K562 (cell line): ENCODE data around the gene C14orf39. TPM values are rescaled to one million over a fixed set of nuclear protein-coding genes. Genes with fewer than 3 reads are reported as not detected.

Experiments used
- ATAC-seq: fragments of 200-7000 bp; cut with Tn5 transposase; 3 replicates; pipeline ENCODE4 v1.9.1; 2020; ENCODE audit warnings: moderate library complexity
- BruUV-seq: library from RNA; stranded (reverse); fragments of 400-500 nt; replicated peaks from 2 replicates; lab custom pipeline; 2021; lab: Mats Ljungman, UMichigan
- CTCF ChIA-PET: fragments of 300-600 bp; formaldehyde crosslinking; extraction: SDS; loops from one replicate; lab custom pipeline; 2021; ENCODE audit warnings: low intra/inter-chr PET ratio; lab: Yijun Ruan, JAX
- POLR2A ChIA-PET: fragments of 300-600, 350-650 bp; sonication (Branson Sonifier 250); formaldehyde crosslinking; extraction: SDS; loops from one replicate; lab custom pipeline; 2021; ENCODE audit warnings: antibody characterized with exemption, inconsistent platforms; lab: Yijun Ruan, JAX
- DNase-seq, 4 experiments: peaks; one replicate each; pipeline versions ENCODE4 v3.0.0 to v3.0.0-alpha.2; 2011 to 2018; ENCODE audit warnings: low spot score in 3 of 4, mixed read lengths in 3 of 4; ENCODE audit errors: extremely low read depth in 1 of 4
- FAIRE-seq: peaks from 2 replicates; lab custom pipeline; 2011; peaks lifted over from hg19 to GRCh38; lab: Jason Lieb, UNC
- H2AFZ ChIP-seq: 2 replicates; pipeline ENCODE4 v1.6.0; 2011; ENCODE audit warnings: low read depth, low read length, control low read depth, inconsistent platforms
- H3K27ac ChIP-seq: fragments of 200-600 bp; 3 replicates; pipeline ENCODE4 v1.8.0; 2011; ENCODE audit warnings: low read depth, mild to moderate bottlenecking, control low read depth, inconsistent platforms, low read length, moderate library complexity, mixed read lengths; ENCODE audit errors: extremely low read depth
- H3K27me3 ChIP-seq, 2 experiments: fragments of 300-600 bp in 1 of 2; 2 replicates in 1 of 2; 3 replicates in 1 of 2; pipeline versions ENCODE4 v1.6.0 to v1.8.0; 2011; ENCODE audit warnings: inconsistent platforms in 2 of 2, low read length in 2 of 2, mild to moderate bottlenecking in 1 of 2, mixed read lengths in 1 of 2, moderate library complexity in 1 of 2; ENCODE audit not compliant: control insufficient read depth in 2 of 2, insufficient read depth in 2 of 2
- H3K36me3 ChIP-seq: fragments of 300-600 bp; 3 replicates; pipeline ENCODE4 v1.8.0; 2011; ENCODE audit warnings: mild to moderate bottlenecking, low read length, inconsistent platforms; ENCODE audit not compliant: control insufficient read depth, insufficient read depth
- H3K4me1 ChIP-seq, 2 experiments: fragments of 200-600 bp in 1 of 2; replicated peaks in 1 of 2; 2 replicates in 1 of 2; 3 replicates in 1 of 2; pipeline versions ENCODE4 v1.5.1 to v1.8.0; 2011; ENCODE audit warnings: inconsistent platforms in 2 of 2, low read length in 2 of 2, mild to moderate bottlenecking in 1 of 2, mixed read lengths in 1 of 2, moderate library complexity in 1 of 2; ENCODE audit not compliant: control insufficient read depth in 2 of 2, insufficient read depth in 2 of 2
- H3K4me2 ChIP-seq: 2 replicates; pipeline ENCODE4 v1.6.1; 2011; ENCODE audit warnings: low read length, control low read depth, inconsistent platforms, mixed read lengths; ENCODE audit not compliant: insufficient read depth
- H3K4me3 ChIP-seq: fragments of 200-600 bp; sonication (generic), shearing (Covaris generic); 2 replicates; pipeline ENCODE4 v1.5.1; 2016; ENCODE audit warnings: control low read depth, inconsistent platforms
- H3K79me2 ChIP-seq: fragments of 200-600 bp; 3 replicates; pipeline ENCODE4 v1.8.0; 2011; ENCODE audit warnings: low read length, inconsistent platforms; ENCODE audit not compliant: control insufficient read depth, insufficient read depth
- H3K9ac ChIP-seq, 2 experiments: 2 replicates each; pipeline versions ENCODE4 v1.6.0 to v1.6.1; 2011; ENCODE audit warnings: low read depth in 2 of 2, low read length in 2 of 2, control low read depth in 1 of 2, inconsistent platforms in 1 of 2, mild to moderate bottlenecking in 1 of 2, mixed read lengths in 1 of 2; ENCODE audit not compliant: insufficient read depth in 1 of 2
- H3K9me1 ChIP-seq: one replicate; pipeline ENCODE4 v1.6.0; 2011; ENCODE audit warnings: inconsistent platforms, mild to moderate bottlenecking, low read length, moderate library complexity; ENCODE audit not compliant: control insufficient read depth, insufficient read depth
- H3K9me3 ChIP-seq: replicated peaks from 2 replicates; pipeline ENCODE4 v1.5.1; 2011; ENCODE audit warnings: low read depth, low read length, inconsistent platforms; ENCODE audit not compliant: control insufficient read depth, insufficient read depth
- H4K20me1 ChIP-seq: replicated peaks from 2 replicates; pipeline ENCODE4 v1.6.1; 2011; ENCODE audit warnings: low read length, inconsistent platforms, mixed read lengths; ENCODE audit not compliant: control insufficient read depth, insufficient read depth
- ARID1B ChIP-seq: fragments of 450-650 bp; IDR thresholded peaks from 2 replicates; pipeline ENCODE4 v1.6.1; 2016; ENCODE audit warnings: antibody characterized with exemption, mild to moderate bottlenecking, inconsistent platforms
- BCOR ChIP-seq: fragments of 450-650 bp; IDR thresholded peaks from 2 replicates; pipeline ENCODE4 v1.6.1; 2016
- ETS2 ChIP-seq: IDR thresholded peaks from 2 replicates; pipeline ENCODE4 v1.6.1; 2016; ENCODE audit warnings: borderline replicate concordance, missing genetic modification characterization, mild to moderate bottlenecking, moderate library complexity, missing compliant biosample characterization; ENCODE audit not compliant: poor library complexity, severe bottlenecking
- FOSL1 ChIP-seq: fragments of 200-800 bp; sonication (Bioruptor generic); conservative IDR thresholded peaks from 2 replicates; pipeline ENCODE4 v1.6.1; 2016; ENCODE audit warnings: missing genetic modification characterization, missing compliant biosample characterization
- GABPB2 ChIP-seq: fragments of 250-450 bp; sonication (Bioruptor Pico); conservative IDR thresholded peaks from 2 replicates; pipeline ENCODE4 v1.5.1; 2021; ENCODE audit warnings: mild to moderate bottlenecking
- HDAC6 ChIP-seq: IDR thresholded peaks from 2 replicates; pipeline ENCODE4 v1.6.1; 2012; ENCODE audit warnings: low read depth, mild to moderate bottlenecking, control low read depth, inconsistent platforms, low read length, moderate library complexity
- JUNB ChIP-seq: fragments of 450-650 bp; formaldehyde crosslinking; conservative IDR thresholded peaks from 2 replicates; pipeline ENCODE4 v1.4.0; 2020; ENCODE audit warnings: mild to moderate bottlenecking
- KLF10 ChIP-seq: fragments of 250-450 bp; sonication (Bioruptor Pico); IDR thresholded peaks from 2 replicates; pipeline ENCODE4 v1.6.1; 2021; ENCODE audit warnings: matching md5 sums
- PCBP2 ChIP-seq: fragments of 200-400 bp; formaldehyde crosslinking; IDR thresholded peaks from 2 replicates; pipeline ENCODE4 v1.6.1; 2018; ENCODE audit warnings: low read length, low read depth, mild to moderate bottlenecking, moderate library complexity; ENCODE audit not compliant: poor library complexity, severe bottlenecking
- RUNX1 ChIP-seq: sonication (generic); IDR thresholded peaks from 2 replicates; pipeline ENCODE4 v1.6.1; 2016; ENCODE audit warnings: antibody characterized with exemption, low read depth
- TCF7L2 ChIP-seq: fragments of 150-350 bp; IDR thresholded peaks from 2 replicates; pipeline ENCODE4 v1.6.1; 2016; ENCODE audit warnings: low read depth, mild to moderate bottlenecking, low read length, moderate library complexity
- TGIF2 ChIP-seq: sonication (generic); formaldehyde crosslinking; IDR thresholded peaks from 2 replicates; pipeline ENCODE4 v1.8.1; 2022; ENCODE audit warnings: mild to moderate bottlenecking, missing genetic modification reagents, moderate library complexity
- XRCC5 ChIP-seq: fragments of 200-400 bp; formaldehyde crosslinking; IDR thresholded peaks from 2 replicates; pipeline ENCODE4 v1.6.1; 2017; ENCODE audit warnings: low read depth, mild to moderate bottlenecking, low read length
- ZNF184 ChIP-seq: sonication (generic); formaldehyde crosslinking; IDR thresholded peaks from 2 replicates; pipeline ENCODE4 v1.5.0; 2020; ENCODE audit warnings: missing genetic modification reagents
- ZNF551 ChIP-seq: fragments of 250-450 bp; sonication (Bioruptor Pico); IDR thresholded peaks from 2 replicates; pipeline ENCODE4 v1.5.0; 2021; ENCODE audit warnings: mild to moderate bottlenecking, moderate library complexity
- ZNF57 ChIP-seq: fragments of 450-650 bp; formaldehyde crosslinking; IDR thresholded peaks from 2 replicates; pipeline ENCODE4 v1.4.0; 2020; ENCODE audit warnings: mild to moderate bottlenecking, moderate library complexity
- ZNF707 ChIP-seq: fragments of 250-450 bp; sonication (Bioruptor Pico); conservative IDR thresholded peaks from 2 replicates; pipeline ENCODE4 v1.8.0; 2022; ENCODE audit warnings: inconsistent platforms, mild to moderate bottlenecking, moderate library complexity
- WGBS: fragments of 100-300 bp; shearing (Covaris generic); methylation state at CpG from one replicate; pipeline ENCODE4 v1.1.6; 2016; ENCODE audit warnings: low coverage, mixed read lengths; ENCODE audit not compliant: insufficient coverage; ENCODE audit errors: missing lambda C conversion rate; 5-methylcytosine and 5-hydroxymethylcytosine counted together
- in situ Hi-C: fragments of 300-500 bp; cut with MboI; formaldehyde crosslinking; loops from 4 replicates; pipeline ENCODE4 v1.15.0; 2018; ENCODE audit warnings: inconsistent platforms, mixed read lengths
- intact Hi-C: fragments of 100-400 bp; cut with micrococcal nuclease; formaldehyde crosslinking; loops from 2 replicates; pipeline ENCODE4 v1.14.2; 2022
- polyA plus RNA-seq, 8 experiments: library from polyadenylated mRNA; depleted of rRNA in 4 of 8; stranded (reverse) in 5 of 8; unstranded in 3 of 8; fragments of >200 nt; fragmentation: Nextera tagmentation in 2 of 8; fragmentation: Illumina TruSeq in 1 of 8; extraction: Ambion mirVana in 2 of 8; extraction: Trizol in 1 of 8; gene quantifications; 2 replicates each; pipeline versions ENCODE4 v1.2.1 to v1.2.3, GENCODE V29; 2011 to 2014; ENCODE audit warnings: inconsistent platforms in 1 of 8, missing spikeins in 1 of 8
- total RNA-seq, 7 experiments: library from RNA; depleted of rRNA in 6 of 7; stranded (reverse); fragments of >200 nt in 6 of 7; fragmentation: Illumina TruSeq in 2 of 7; extraction: Trizol in 2 of 7; gene quantifications; 2 replicates each; pipeline versions ENCODE4 v1.2.1 to v1.2.3, GENCODE V29; 2011 to 2021; ENCODE audit warnings: low replicate concordance in 1 of 7
- TF ChIP-seq, protein P1 (sequence below), 2 experiments: fragments of 450-650 bp in 1 of 2; sonication (generic) in 1 of 2; formaldehyde crosslinking in 1 of 2; IDR thresholded peaks in 1 of 2; conservative IDR thresholded peaks in 1 of 2; 2 replicates each; pipeline versions ENCODE4 v1.6.1 to v1.8.1; 2016 to 2023; ENCODE audit warnings: mild to moderate bottlenecking in 2 of 2, moderate library complexity in 2 of 2, inconsistent platforms in 1 of 2, missing genetic modification reagents in 1 of 2
- TF ChIP-seq, protein P2 (sequence below): fragments of 450-650 bp; IDR thresholded peaks from 2 replicates; pipeline ENCODE4 v1.6.1; 2017; ENCODE audit warnings: antibody characterized with exemption
- TF ChIP-seq, protein P3 (sequence below): fragments of 250-450 bp; sonication (Bioruptor Pico); IDR thresholded peaks from 2 replicates; pipeline ENCODE4 v1.5.0; 2021

C14orf39 gene
- total and polyA plus RNA-seq, 9 of the 15 experiments (the other 6 are each of a cell fraction or from before 2014, with no cell fraction given) = 0.54 to 6.7 (median 1.4) TPM

GRCh38 chr14:60482743-60483142, 3.1 kb downstream of the C14orf39 start:
- 43% methylated on average over 1 of the region's 1 CpG for WGBS
- no peaks in the 10 kb centered on the region for H3K9me1 ChIP-seq
- H3K36me3 ChIP-seq = no peaks in the 10 kb centered on the region
- no peak overlapping the region for H3K4me2 ChIP-seq
- no peak for TF ChIP-seq KLF10 (CRISPR knock-in tag)
- no peak for TF ChIP-seq PCBP2
- no peak for TF ChIP-seq RUNX1
- 0 out of 2 replicates have a peak, but pooled peaks have one; percentile 42 for TF ChIP-seq FOSL1
- no peak for TF ChIP-seq ZNF707 (CRISPR knock-in tag)
- TF ChIP-seq ARID1B = 0 out of 2 replicates have a peak, but pooled peaks have one; percentile 17
- no peak for TF ChIP-seq HDAC6
- no peak for TF ChIP-seq TCF7L2
- TF ChIP-seq, protein P1, sequence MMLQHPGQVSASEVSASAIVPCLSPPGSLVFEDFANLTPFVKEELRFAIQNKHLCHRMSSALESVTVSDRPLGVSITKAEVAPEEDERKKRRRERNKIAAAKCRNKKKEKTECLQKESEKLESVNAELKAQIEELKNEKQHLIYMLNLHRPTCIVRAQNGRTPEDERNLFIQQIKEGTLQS (IDR thresholded peaks at IDR 0.05) = 0 out of 2 replicates have a peak, but pooled peaks have one; percentile 20
- TF ChIP-seq, protein P1 (CRISPR knock-in tag; conservative IDR thresholded peaks at IDR 0.05) = no peak
- TF ChIP-seq GABPB2 (CRISPR knock-in tag) = no peak
- TF ChIP-seq ZNF184 (CRISPR knock-in tag) = no peak
- TF ChIP-seq XRCC5 = no peak
- TF ChIP-seq ZNF57 (CRISPR knock-in tag) = no peak
- no peak for TF ChIP-seq TGIF2 (CRISPR knock-in tag)
- TF ChIP-seq ETS2 = no peak
- TF ChIP-seq BCOR = no peak
- TF ChIP-seq, protein P2, sequence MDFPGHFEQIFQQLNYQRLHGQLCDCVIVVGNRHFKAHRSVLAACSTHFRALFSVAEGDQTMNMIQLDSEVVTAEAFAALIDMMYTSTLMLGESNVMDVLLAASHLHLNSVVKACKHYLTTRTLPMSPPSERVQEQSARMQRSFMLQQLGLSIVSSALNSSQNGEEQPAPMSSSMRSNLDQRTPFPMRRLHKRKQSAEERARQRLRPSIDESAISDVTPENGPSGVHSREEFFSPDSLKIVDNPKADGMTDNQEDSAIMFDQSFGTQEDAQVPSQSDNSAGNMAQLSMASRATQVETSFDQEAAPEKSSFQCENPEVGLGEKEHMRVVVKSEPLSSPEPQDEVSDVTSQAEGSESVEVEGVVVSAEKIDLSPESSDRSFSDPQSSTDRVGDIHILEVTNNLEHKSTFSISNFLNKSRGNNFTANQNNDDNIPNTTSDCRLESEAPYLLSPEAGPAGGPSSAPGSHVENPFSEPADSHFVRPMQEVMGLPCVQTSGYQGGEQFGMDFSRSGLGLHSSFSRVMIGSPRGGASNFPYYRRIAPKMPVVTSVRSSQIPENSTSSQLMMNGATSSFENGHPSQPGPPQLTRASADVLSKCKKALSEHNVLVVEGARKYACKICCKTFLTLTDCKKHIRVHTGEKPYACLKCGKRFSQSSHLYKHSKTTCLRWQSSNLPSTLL = no peak
- TF ChIP-seq, protein P3, sequence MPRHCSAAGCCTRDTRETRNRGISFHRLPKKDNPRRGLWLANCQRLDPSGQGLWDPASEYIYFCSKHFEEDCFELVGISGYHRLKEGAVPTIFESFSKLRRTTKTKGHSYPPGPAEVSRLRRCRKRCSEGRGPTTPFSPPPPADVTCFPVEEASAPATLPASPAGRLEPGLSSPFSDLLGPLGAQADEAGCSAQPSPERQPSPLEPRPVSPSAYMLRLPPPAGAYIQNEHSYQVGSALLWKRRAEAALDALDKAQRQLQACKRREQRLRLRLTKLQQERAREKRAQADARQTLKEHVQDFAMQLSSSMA (CRISPR knock-in tag) = no peak
- TF ChIP-seq JUNB = no peak
- no peak for TF ChIP-seq ZNF551 (CRISPR knock-in tag)
- H3K27me3 ChIP-seq = no peaks in the 10 kb centered on the region
- H3K9me3 ChIP-seq = peaks cover 1% of the 10 kb centered on the region; the same call in 1 of the 2 replicates
- H3K79me2 ChIP-seq = no peaks in the 10 kb centered on the region
- FAIRE-seq (no peak), DNase-seq (no peak), ATAC-seq (no peak)
- no peak overlapping the region for H3K9ac ChIP-seq
- H3K4me1 ChIP-seq = peaks cover 0 to 7% of the 10 kb centered on the region in 2 experiments; a peak in 3 of 5 replicates
- BruUV-seq = no TSS peak
- no peaks in the 10 kb centered on the region for H4K20me1 ChIP-seq
- POLR2A ChIA-PET = interaction anchor here (1.5 kb wide), 1 partner anchor 19 kb away, joined by 3 read pairs; no protein-coding TSS in a partner anchor
- H3K4me3 ChIP-seq = no peak overlapping the region
- no peak overlapping the region for H2AFZ ChIP-seq
- intact Hi-C loops (loop anchor here (10.0 kb wide), 1 partner anchor 228 kb away; no protein-coding TSS in a partner anchor), in situ Hi-C loops (no loop called here)
- no peak overlapping the region for H3K27ac ChIP-seq
- CTCF ChIA-PET = no interaction called here
